ENCODE data around the gene GALK1.
"Not testable (repeated sequence)": the region's sequence is repeated elsewhere in the genome, so short reads cannot be mapped to it uniquely, and the experiment has no call there.

Gene GALK1

GRCh38 chr17:75764711-75765421 is at the start of gene GALK1:
TSS of gene GALK1 (minus strand) at chr17:75765192. CDS start at chr17:75765136, 56 bp downstream.
- peak; percentile 67 for DNase-seq

GRCh38 chr17:75814021-75814395 is 49.0 kb upstream of the GALK1 start:
- DNase-seq: no peak

- no peak for DNase-seq
Measured at GRCh38 chr17:75813081-75814020, 48.4 kb upstream of the GALK1 start.

GRCh38 chr17:75812096-75813013 is 47.4 kb upstream of the GALK1 start:
- DNase-seq: no peak

- DNase-seq: no peak
Measured at GRCh38 chr17:75811174-75811573, 46.2 kb upstream of the GALK1 start.

GRCh38 chr17:75810756-75811155 is 45.8 kb upstream of the GALK1 start:
- not testable (repeated sequence) for DNase-seq

- no peak for DNase-seq
Measured at GRCh38 chr17:75810216-75810615, 45.2 kb upstream of the GALK1 start.

GRCh38 chr17:75809631-75810111 is 44.7 kb upstream of the GALK1 start:
- no peak for DNase-seq

GRCh38 chr17:75808905-75809621 is 44.1 kb upstream of the GALK1 start:
- no peak for DNase-seq

- no peak for DNase-seq
Measured at GRCh38 chr17:75808549-75808904, 43.5 kb upstream of the GALK1 start.

GRCh38 chr17:75807861-75808260 is 42.9 kb upstream of the GALK1 start:
- no peak for DNase-seq

GRCh38 chr17:75806822-75807500 is 42.0 kb upstream of the GALK1 start:
- no peak for DNase-seq

- no peak for DNase-seq
Measured at GRCh38 chr17:75803883-75804282, 38.9 kb upstream of the GALK1 start.

GRCh38 chr17:75799402-75799801 is 34.4 kb upstream of the GALK1 start:
- DNase-seq: no peak

GRCh38 chr17:75795820-75796607 is 31.0 kb upstream of the GALK1 start:
- no peak for DNase-seq

- DNase-seq: no peak
Measured at GRCh38 chr17:75793460-75793859, 28.5 kb upstream of the GALK1 start.

- no peak for DNase-seq
Measured at GRCh38 chr17:75791254-75791653, 26.3 kb upstream of the GALK1 start.

GRCh38 chr17:75785016-75785890 is 20.3 kb upstream of the GALK1 start:
- DNase-seq: peak; percentile 81

GRCh38 chr17:75784473-75785015 is 19.6 kb upstream of the GALK1 start, which contains the start of gene UNK:
TSS of gene UNK (plus strand) at chr17:75784806. CDS start at chr17:75784881, 75 bp downstream.
- peak; percentile 93 for DNase-seq
